NOMO-1 treated with DMSO at 0.1 percent for 48 hours (cell line): ENCODE results near the gene PPP1R12C.

Experiments used
- DNase-seq: peaks from one replicate; lab custom pipeline; 2025; ENCODE audit not compliant: unreplicated experiment; lab: John Stamatoyannopoulos, UW

The PPP1R12C gene

GRCh38 chr19:55146705-55147273, 29.4 kb upstream of the PPP1R12C start:
- DNase-seq, result no peak

- peak; percentile 54 for DNase-seq
Observed at GRCh38 chr19:55146078-55146704, 28.8 kb upstream of the PPP1R12C start.

- peak; percentile 44 for DNase-seq
Observed at GRCh38 chr19:55145232-55145631, 27.8 kb upstream of the PPP1R12C start.

GRCh38 chr19:55141696-55142095, 24.3 kb upstream of the PPP1R12C start:
- DNase-seq, result no peak

- no peak for DNase-seq
Observed at GRCh38 chr19:55137915-55138314, 20.5 kb upstream of the PPP1R12C start.

- no peak for DNase-seq
Observed at GRCh38 chr19:55136399-55137102, 19.1 kb upstream of the PPP1R12C start.

GRCh38 chr19:55134736-55135135, 17.3 kb upstream of the PPP1R12C start:
- no peak for DNase-seq

GRCh38 chr19:55133639-55134444, 16.4 kb upstream of the PPP1R12C start:
- peak; percentile 56 for DNase-seq

GRCh38 chr19:55132453-55133129, 15.2 kb upstream of the PPP1R12C start:
- no peak for DNase-seq

GRCh38 chr19:55131421-55131820, 14.0 kb upstream of the PPP1R12C start:
- no peak for DNase-seq

GRCh38 chr19:55119053-55119452, 1.6 kb upstream of the PPP1R12C start:
- no peak for DNase-seq

- DNase-seq, result no peak
Observed at GRCh38 chr19:55118401-55118991, 1.1 kb upstream of the PPP1R12C start.

GRCh38 chr19:55117663-55118391, 390 bp upstream of the PPP1R12C start:
- peak; percentile 99 for DNase-seq

- DNase-seq, result peak; percentile 69
Observed at GRCh38 chr19:55116232-55116858, 1.1 kb downstream of the PPP1R12C start.

GRCh38 chr19:55115446-55116065, 1.9 kb downstream of the PPP1R12C start:
- no peak for DNase-seq

GRCh38 chr19:55114566-55115145, 2.8 kb downstream of the PPP1R12C start:
- DNase-seq, result no peak

GRCh38 chr19:55113570-55114039, 3.8 kb downstream of the PPP1R12C start:
- no peak for DNase-seq

GRCh38 chr19:55112777-55113569, 4.5 kb downstream of the PPP1R12C start:
- no peak for DNase-seq
